Naive thymus-derived CD4-positive, alpha-beta T cell (primary cell): Measurements from ENCODE around the gene ASB13. TPM values are rescaled to one million over a fixed set of nuclear protein-coding genes. Genes with fewer than 3 reads are reported as not detected.

Experiments
- ATAC-seq: fragments of 150-1000 bp; cut with Tn5 transposase; 2 replicates; pipeline ENCODE4 v1.10.0; 2021; ENCODE audit warnings: mild to moderate bottlenecking, moderate library complexity
- CTCF ChIA-PET: fragments of 350-600 bp; sonication (Branson Sonifier 250); formaldehyde crosslinking; loops from one replicate; lab custom pipeline; 2021; ENCODE audit warnings: antibody characterized with exemption; lab: Charles Lee
- POLR2A ChIA-PET: fragments of 350-600 bp; sonication (Branson Sonifier 250); formaldehyde crosslinking; loops from one replicate; lab custom pipeline; 2021; ENCODE audit warnings: antibody characterized with exemption, inconsistent platforms; lab: Charles Lee
- DNase-seq, 9 donors: peaks; one replicate each; pipeline versions ENCODE4 v3.0.0 to v3.0.0-alpha.2; 2020 to 2022; ENCODE audit warnings: mixed read lengths in 1 of 9
- H3K27ac ChIP-seq: one replicate; pipeline ENCODE4 v1.7.0; 2013; ENCODE audit warnings: mild to moderate bottlenecking, low read depth, low read length, moderate library complexity
- H3K27me3 ChIP-seq, 2 donors: one replicate each; pipeline ENCODE4 v1.7.0; 2013; ENCODE audit warnings: low read length in 2 of 2, mild to moderate bottlenecking in 2 of 2, moderate library complexity in 2 of 2; ENCODE audit not compliant: control insufficient read depth in 2 of 2, insufficient read depth in 2 of 2
- H3K36me3 ChIP-seq, 3 experiments: 1 replicate in 2 of 3; 2 replicates in 1 of 3; pipeline ENCODE4 v1.7.0; 2013; ENCODE audit warnings: low read length in 3 of 3, mild to moderate bottlenecking in 3 of 3, moderate library complexity in 1 of 3; ENCODE audit not compliant: insufficient read depth in 3 of 3, control insufficient read depth in 2 of 3
- H3K4me1 ChIP-seq, 2 donors: one replicate each; pipeline ENCODE4 v1.7.0; 2013; ENCODE audit warnings: low read length in 2 of 2, mild to moderate bottlenecking in 2 of 2, moderate library complexity in 1 of 2; ENCODE audit not compliant: control insufficient read depth in 2 of 2, insufficient read depth in 2 of 2
- H3K4me3 ChIP-seq: 2 replicates; pipeline ENCODE4 v1.7.0; 2013; ENCODE audit warnings: mild to moderate bottlenecking, low read length
- H3K9me3 ChIP-seq, 3 experiments: 1 replicate in 2 of 3; 2 replicates in 1 of 3; pipeline ENCODE4 v1.7.0; 2013; ENCODE audit warnings: low read length in 3 of 3; ENCODE audit not compliant: control insufficient read depth in 2 of 3
- H3K27ac Mint-ChIP-seq, 9 donors: one replicate each; pipeline ENCODE4 v1.8.0; 2020 to 2022; ENCODE audit warnings: mixed read lengths in 9 of 9, mild to moderate bottlenecking in 8 of 9, moderate library complexity in 5 of 9, inconsistent platforms in 2 of 9
- H3K27me3 Mint-ChIP-seq, 5 donors: one replicate each; pipeline ENCODE4 v1.8.0; 2021 to 2022; ENCODE audit warnings: mixed read lengths in 5 of 5, mild to moderate bottlenecking in 1 of 5
- H3K36me3 Mint-ChIP-seq, 5 donors: one replicate each; pipeline ENCODE4 v1.8.0; 2020 to 2022; ENCODE audit warnings: mixed read lengths in 5 of 5, mild to moderate bottlenecking in 3 of 5, inconsistent platforms in 1 of 5
- H3K4me1 Mint-ChIP-seq, 7 donors: one replicate each; pipeline ENCODE4 v1.8.0; 2020 to 2022; ENCODE audit warnings: mixed read lengths in 7 of 7, mild to moderate bottlenecking in 3 of 7, inconsistent platforms in 1 of 7
- H3K4me3 Mint-ChIP-seq, 10 donors: one replicate each; pipeline ENCODE4 v1.8.0; 2020 to 2022; ENCODE audit warnings: mild to moderate bottlenecking in 10 of 10, mixed read lengths in 10 of 10, moderate library complexity in 6 of 10, inconsistent platforms in 2 of 10
- H3K9me3 Mint-ChIP-seq, 11 donors: one replicate each; pipeline ENCODE4 v1.8.0; 2020 to 2022; ENCODE audit warnings: mixed read lengths in 11 of 11, mild to moderate bottlenecking in 4 of 11, inconsistent platforms in 1 of 11, moderate library complexity in 1 of 11
- intact Hi-C, 2 donors: fragments of 100-400 bp; cut with micrococcal nuclease; formaldehyde crosslinking; loops; one replicate each; pipeline ENCODE4 v1.15.1; 2023
- polyA plus RNA-seq, 2 donors: library from polyadenylated mRNA; unstranded; fragments of 300-500 nt; fragmentation: Illumina TruSeq; gene quantifications; one replicate each; pipeline ENCODE4 v1.2.3, GENCODE V29; 2021
- total RNA-seq, 6 experiments: library from RNA in 5 of 6; stranded (reverse) in 5 of 6; gene quantifications; 1 replicate in 5 of 6; 2 replicates in 1 of 6; pipeline ENCODE4 v1.2.3 and lab custom pipeline; 2021 to 2026

Gene ASB13, protein sequence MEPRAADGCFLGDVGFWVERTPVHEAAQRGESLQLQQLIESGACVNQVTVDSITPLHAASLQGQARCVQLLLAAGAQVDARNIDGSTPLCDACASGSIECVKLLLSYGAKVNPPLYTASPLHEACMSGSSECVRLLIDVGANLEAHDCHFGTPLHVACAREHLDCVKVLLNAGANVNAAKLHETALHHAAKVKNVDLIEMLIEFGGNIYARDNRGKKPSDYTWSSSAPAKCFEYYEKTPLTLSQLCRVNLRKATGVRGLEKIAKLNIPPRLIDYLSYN
- total RNA-seq (10 to 100 TPM in 4 of 5 experiments, 1 to 10 TPM in 1; 8.0 to 18.3 (median 10.2) TPM), polyA plus RNA-seq (10 to 100 TPM; 22.8 to 23.4 TPM), total RNA-seq (lab: John Stamatoyannopoulos, UW) (9.2 reads per million, percentile 34 among the genes with 10 or more reads in this experiment)

DNA sequence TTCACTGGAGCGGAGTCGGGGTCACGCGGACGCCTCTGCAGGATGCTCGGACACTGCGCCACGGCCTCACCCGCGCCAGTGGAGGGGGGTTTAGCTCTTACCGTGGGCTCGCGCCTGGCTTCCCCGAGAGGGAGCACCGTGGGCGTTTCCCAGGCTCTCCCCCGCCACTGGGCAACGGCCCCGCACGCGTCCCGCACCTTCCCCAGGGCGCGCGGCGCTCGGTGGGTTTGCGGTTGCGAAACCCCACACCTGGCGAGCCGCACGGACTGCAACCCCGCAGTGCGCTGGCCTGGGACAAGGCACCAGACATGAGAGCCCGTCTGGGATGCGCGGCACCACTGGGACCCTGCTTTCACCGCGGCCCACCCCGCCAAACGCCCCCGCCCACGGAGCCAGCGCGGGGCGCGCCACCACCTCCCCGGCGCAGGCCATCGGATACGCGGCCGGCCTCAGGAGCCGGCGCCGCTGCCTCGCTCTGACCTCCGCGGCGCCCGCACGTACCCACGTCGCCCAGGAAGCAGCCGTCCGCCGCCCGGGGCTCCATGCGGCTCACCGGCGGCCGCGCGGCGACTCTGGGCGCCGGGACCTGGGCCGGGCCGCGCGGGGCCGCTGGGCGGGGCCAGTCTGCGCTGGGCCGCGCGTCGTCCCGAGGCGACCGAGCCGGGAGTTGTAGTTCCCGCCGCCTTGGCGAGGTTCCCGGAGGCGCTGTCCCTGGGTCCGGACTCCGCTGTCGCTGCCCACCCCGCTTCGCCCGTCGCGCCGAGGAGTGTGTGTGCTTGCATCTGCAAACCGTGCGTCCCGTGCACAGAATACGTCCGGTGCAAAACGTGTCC is at the start of gene ASB13:
ASB13 (minus strand) TSS at position 588 of the 833 bp plus-strand sequence; CDS start at position 544, 44 bp downstream.
- peaks cover 0 to 4% (median 0%) of the 10 kb centered on the region in 5 donors for H3K36me3 Mint-ChIP-seq
- H3K9me3 Mint-ChIP-seq: peaks cover 0 to 2% (median 0%) of the 10 kb centered on the region in 11 donors
- peaks cover 13 to 36% (median 30%) of the 10 kb centered on the region in 7 donors for H3K4me1 Mint-ChIP-seq
- peak within 1 kb of the TSS; percentile 91 to 98 (median 95) for H3K4me3 Mint-ChIP-seq
- ATAC-seq: peak; percentile 87
- intact Hi-C loops: loop anchor here (1.0 to 5.0 kb wide), 3 partner anchors 18 to 39 kb away; partner anchors contain the start of gene TASOR2 (in 2 of the 2)
- Histone ChIP-seq H3K36me3 (peaks cover 0 to 5% (median 0%) of the 10 kb centered on the region in 3 experiments), H3K4me1 (peaks cover 6 to 9% of the 10 kb centered on the region in 2 donors), H3K27me3 (no peaks in the 10 kb centered on the region), H3K9me3 (no peaks in the 10 kb centered on the region), H3K4me3 (peak within 1 kb of the TSS; percentile 71), H3K27ac (peak within 1 kb of the TSS; percentile 62)
- ChIA-PET POLR2A (interaction anchor here (0.8 to 1.5 kb wide), 4 partner anchors 11 to 252 kb away, joined by 3 to 6 read pairs (median 4); partner anchors contain the start of genes GDI2 and TASOR2), CTCF (no interaction called here)
- peak in 8 of 9 donors; percentile 12 to 62 (median 24) for DNase-seq
- H3K27me3 Mint-ChIP-seq: peaks cover 0 to 18% (median 0%) of the 10 kb centered on the region in 5 donors
- peak within 1 kb of the TSS; percentile 35 to 92 (median 84) for H3K27ac Mint-ChIP-seq

DNA sequence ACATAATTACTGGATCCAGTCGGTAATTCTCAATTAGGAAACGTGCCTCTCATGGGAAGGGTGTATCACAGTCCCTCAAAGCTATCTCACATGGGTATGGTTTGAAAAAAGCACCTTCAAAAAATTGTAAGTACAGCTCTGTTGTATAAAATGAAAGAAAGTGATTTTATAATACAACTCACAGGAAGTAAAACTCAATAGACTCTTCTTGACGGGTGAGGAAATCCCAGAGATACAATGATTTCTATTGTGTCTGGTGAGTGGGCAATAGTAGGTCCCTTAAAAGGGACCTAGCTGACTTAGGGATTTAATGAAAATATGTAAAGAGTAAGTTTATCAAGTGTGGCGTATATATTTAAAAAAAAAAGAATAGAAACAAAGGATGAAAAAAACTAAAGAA is 45.2 kb upstream of the ASB13 start:
- DNase-seq (peak in 2 of 9 donors; percentile 11 to 17), ATAC-seq (peak; percentile 42)
- no peaks in the 10 kb centered on the region for H3K27me3 Mint-ChIP-seq
- ChIA-PET CTCF (interaction anchor here (0.7 kb wide), 1 partner anchor 270 kb away, joined by 3 read pairs; no protein-coding TSS in a partner anchor), POLR2A (interaction anchor here (0.7 to 1.4 kb wide), 3 partner anchors 20 to 787 kb away, joined by 3 to 5 read pairs (median 3); partner anchors contain the start of gene TASOR2)
- Histone ChIP-seq H3K36me3 (no peaks in the 10 kb centered on the region), H3K27ac (peak overlapping the region; percentile 20), H3K27me3 (no peaks in the 10 kb centered on the region), H3K4me3 (peak overlapping the region; percentile 32), H3K9me3 (no peaks in the 10 kb centered on the region), H3K4me1 (peaks cover 11 to 20% of the 10 kb centered on the region in 2 donors)
- H3K9me3 Mint-ChIP-seq: peaks cover 0 to 4% (median 0%) of the 10 kb centered on the region in 11 donors
- peak overlapping the region; percentile 1 to 89 (median 72) for H3K27ac Mint-ChIP-seq
- peak overlapping the region; percentile 41 to 84 (median 70) for H3K4me3 Mint-ChIP-seq
- H3K4me1 Mint-ChIP-seq: peaks cover 32 to 87% (median 73%) of the 10 kb centered on the region in 7 donors
- peaks cover 0 to 20% (median 6%) of the 10 kb centered on the region in 5 donors for H3K36me3 Mint-ChIP-seq
- intact Hi-C loops: loop anchor here (1.0 to 2.0 kb wide), 3 partner anchors 19 to 27 kb away; partner anchors contain the start of gene TASOR2 (in 1 of the 2)

DNA sequence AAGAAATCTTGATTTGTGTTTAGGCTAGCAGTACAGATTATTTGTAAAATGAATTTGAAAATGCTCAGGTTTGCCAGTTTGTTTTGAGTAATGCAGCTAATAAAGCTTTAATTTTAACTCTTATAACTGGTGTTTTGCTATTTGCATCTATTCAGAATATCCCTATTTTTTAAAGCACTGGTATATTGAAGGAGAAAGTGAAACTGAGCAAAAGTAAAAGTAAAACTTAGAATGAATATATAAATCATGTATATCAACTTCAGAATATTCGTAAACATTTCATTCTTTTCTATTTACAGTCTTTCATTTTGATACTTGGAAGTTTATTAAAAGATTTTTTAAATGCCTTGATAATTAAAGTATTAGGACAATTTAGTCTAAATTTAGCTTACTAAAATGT is 44.5 kb upstream of the ASB13 start:
- H3K27ac ChIP-seq: peak overlapping the region; percentile 20
- H3K4me1 Mint-ChIP-seq: peaks cover 31 to 91% (median 79%) of the 10 kb centered on the region in 7 donors
- no peaks in the 10 kb centered on the region for H3K9me3 ChIP-seq
- peaks cover 0 to 24% (median 6%) of the 10 kb centered on the region in 5 donors for H3K36me3 Mint-ChIP-seq
- H3K9me3 Mint-ChIP-seq: peaks cover 0 to 4% (median 0%) of the 10 kb centered on the region in 11 donors
- peak overlapping the region in 4 of 9 donors; percentile 68 to 89 (median 82) for H3K27ac Mint-ChIP-seq
- ChIA-PET POLR2A (interaction anchor here (0.6 to 1.7 kb wide), 2 partner anchors 27 to 130 kb away, joined by 3 to 7 read pairs; partner anchors contain the start of gene TASOR2), CTCF (interaction anchor here (1.1 kb wide), 1 partner anchor 80 kb away, joined by 3 read pairs; no protein-coding TSS in a partner anchor)
- H3K4me1 ChIP-seq: peaks cover 11 to 20% of the 10 kb centered on the region in 2 donors
- no peak for ATAC-seq
- H3K4me3 ChIP-seq: peak overlapping the region; percentile 32
- peak overlapping the region; percentile 16 to 84 (median 70) for H3K4me3 Mint-ChIP-seq
- peak in 1 of 9 donors; percentile 7 for DNase-seq
- no peaks in the 10 kb centered on the region for H3K27me3 Mint-ChIP-seq
- no peaks in the 10 kb centered on the region for H3K27me3 ChIP-seq
- H3K36me3 ChIP-seq: no peaks in the 10 kb centered on the region
- intact Hi-C loops: loop anchor here (1.0 to 2.0 kb wide), 4 partner anchors 18 to 27 kb away; partner anchors contain the start of gene TASOR2 (in 1 of the 2)

DNA sequence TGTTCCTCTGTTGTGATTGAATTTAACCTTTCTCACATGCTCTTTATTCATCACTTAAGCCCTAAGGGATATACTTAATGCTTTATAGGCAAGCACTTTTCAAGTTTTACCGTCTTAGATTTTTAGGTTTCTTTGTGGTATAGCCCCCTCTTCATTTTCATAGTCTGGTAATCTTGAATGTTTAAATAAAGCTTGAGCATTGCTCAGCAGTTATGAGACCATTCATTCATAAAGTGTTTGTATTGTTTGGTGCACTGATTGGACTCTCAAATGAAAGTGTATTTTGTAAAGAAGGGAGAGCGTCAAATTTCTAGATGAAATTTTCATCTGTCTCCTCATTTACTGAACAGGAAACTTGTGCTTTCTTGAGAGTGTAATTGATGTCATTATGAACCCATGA is 43.5 kb upstream of the ASB13 start:
- intact Hi-C loops: loop anchor here (1.0 to 2.0 kb wide), 2 partner anchors 17 kb away; no protein-coding TSS in a partner anchor
- POLR2A ChIA-PET: interaction anchor here (0.6 to 1.7 kb wide), 3 partner anchors 14 to 26 kb away, joined by 3 to 7 read pairs (median 4); partner anchors contain the start of gene TASOR2
- peaks cover 0 to 23% (median 6%) of the 10 kb centered on the region in 5 donors for H3K36me3 Mint-ChIP-seq
- peak overlapping the region; percentile 33 for H3K27ac ChIP-seq
- H3K27me3 Mint-ChIP-seq: no peaks in the 10 kb centered on the region
- DNase-seq (peak in 2 of 9 donors; percentile 6 to 8), ATAC-seq (no peak)
- H3K4me1 Mint-ChIP-seq: peaks cover 33 to 93% (median 87%) of the 10 kb centered on the region in 7 donors
- H3K27me3 ChIP-seq: no peaks in the 10 kb centered on the region
- H3K36me3 ChIP-seq: no peaks in the 10 kb centered on the region
- CTCF ChIA-PET: interaction anchor here (0.7 to 1.1 kb wide), 2 partner anchors 79 to 84 kb away, joined by 3 read pairs; no protein-coding TSS in a partner anchor
- no peaks in the 10 kb centered on the region for H3K9me3 ChIP-seq
- no peak overlapping the region for H3K4me3 ChIP-seq
- H3K27ac Mint-ChIP-seq: peak overlapping the region; percentile 1 to 93 (median 59)
- peaks cover 11 to 20% of the 10 kb centered on the region in 2 donors for H3K4me1 ChIP-seq
- peaks cover 0 to 3% (median 0%) of the 10 kb centered on the region in 11 donors for H3K9me3 Mint-ChIP-seq
- H3K4me3 Mint-ChIP-seq: peak overlapping the region; percentile 12 to 80 (median 62)

DNA sequence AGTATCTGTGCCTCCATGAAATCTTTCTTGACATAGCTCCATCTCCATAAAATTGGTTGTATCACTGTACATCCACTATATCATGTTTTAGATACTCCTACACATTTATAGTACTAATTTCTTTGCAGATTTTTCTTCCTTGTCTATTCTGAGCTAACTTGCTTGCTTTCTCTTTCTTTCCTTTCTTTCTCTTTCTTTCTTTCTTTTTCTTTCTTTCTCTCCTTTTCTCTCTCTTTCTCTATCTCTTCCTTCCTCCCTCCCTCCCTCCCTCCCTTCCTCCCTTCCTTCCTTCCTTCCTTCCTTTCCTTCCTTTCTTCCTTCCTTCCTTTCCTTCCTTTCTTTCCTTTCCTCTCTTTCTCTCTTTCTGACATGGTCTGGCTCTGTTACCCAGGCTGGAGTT is 42.0 kb upstream of the ASB13 start:
- no peaks in the 10 kb centered on the region for H3K27me3 ChIP-seq
- no peak overlapping the region for H3K4me3 ChIP-seq
- DNase-seq (no peak), ATAC-seq (no peak)
- Mint-ChIP-seq H3K27me3 (no peaks in the 10 kb centered on the region), H3K27ac (peak overlapping the region in 7 of 9 donors; percentile 37 to 86 (median 72)), H3K9me3 (peaks cover 0 to 2% (median 0%) of the 10 kb centered on the region in 11 donors), H3K36me3 (peaks cover 0 to 19% (median 6%) of the 10 kb centered on the region in 5 donors), H3K4me1 (peaks cover 31 to 94% (median 81%) of the 10 kb centered on the region in 7 donors), H3K4me3 (peak overlapping the region in 7 of 10 donors; percentile 7 to 60 (median 50))
- ChIA-PET POLR2A (no interaction called here), CTCF (no interaction called here)
- H3K27ac ChIP-seq: no peak overlapping the region
- peaks cover 11 to 20% of the 10 kb centered on the region in 2 donors for H3K4me1 ChIP-seq
- no peaks in the 10 kb centered on the region for H3K36me3 ChIP-seq
- intact Hi-C loops: no loop called here
- H3K9me3 ChIP-seq: no peaks in the 10 kb centered on the region
